Frontal cortex (tissue), 4 donors: ENCODE data around the gene TFEC. TPM values are rescaled to one million over a fixed set of nuclear protein-coding genes. Genes with fewer than 3 reads are reported as not detected.
"Not testable (repeated sequence)": the region's sequence is repeated elsewhere in the genome, so short reads cannot be mapped to it uniquely, and the experiment has no call there.

ENCODE experiments used
- DNase-seq, 2 donors: peaks; one replicate each; pipeline ENCODE4 v3.0.0; 2012; ENCODE audit warnings: low spot score in 2 of 2
- FAIRE-seq: peaks from 2 replicates; lab custom pipeline; 2012; peaks lifted over from hg19 to GRCh38; lab: Jason Lieb, UNC
- total RNA-seq: library from RNA; depleted of rRNA; stranded (reverse); fragments of >200 nt; gene quantifications from one replicate; pipeline ENCODE4 v1.2.3, GENCODE V29; 2014
- donor health status: control.
- donor health status: control.
- donor health status: control.

Gene TFEC
- total RNA-seq, 1 donor from 2014 or later, result 0.82 TPM

DNA sequence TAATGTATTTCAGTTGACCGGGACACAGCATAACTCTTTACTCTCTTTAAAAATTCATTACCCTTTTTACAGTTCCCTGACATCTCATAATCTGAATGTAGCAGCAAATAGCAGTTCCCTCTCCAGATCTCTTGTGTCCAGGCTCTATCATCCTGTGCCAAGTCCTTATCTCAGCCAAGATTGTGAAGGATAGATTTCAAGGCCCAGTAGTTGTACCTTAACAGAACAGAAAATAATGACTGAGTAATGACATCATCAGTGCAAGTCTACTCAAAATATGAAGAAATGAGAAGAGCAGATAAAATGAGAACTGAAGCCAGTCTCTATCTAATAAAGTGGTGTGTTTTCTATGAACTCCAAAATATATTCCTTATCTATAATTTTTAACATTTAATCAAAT is 92.6 kb downstream of the TFEC start:
- no peak for FAIRE-seq
- no peak for DNase-seq

DNA sequence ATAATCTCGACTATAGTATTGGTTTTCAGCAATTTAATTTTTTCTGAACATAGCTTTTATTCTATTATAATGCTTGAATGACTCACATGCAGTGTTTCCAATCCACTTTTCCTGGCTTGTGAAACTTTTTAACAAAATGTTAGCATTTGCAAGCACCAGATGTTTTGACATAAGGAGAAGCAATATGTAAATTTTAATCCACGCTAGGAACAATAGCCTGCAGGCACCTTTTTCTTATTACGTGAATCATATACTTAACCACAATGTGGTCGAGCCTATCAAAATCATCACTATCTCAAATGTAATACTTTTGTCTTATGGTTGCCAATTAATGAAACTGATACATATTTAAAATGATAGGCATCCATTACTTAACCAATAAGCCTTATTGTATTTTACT is 97.1 kb downstream of the TFEC start:
- DNase-seq, result no peak

GRCh38 chr7:115932880-115933279 is 97.7 kb downstream of the TFEC start:
- FAIRE-seq, result no peak
- DNase-seq, result no peak

More for the DNA sequence above, 97.1 kb downstream of the TFEC start:
- no peak for FAIRE-seq

DNA sequence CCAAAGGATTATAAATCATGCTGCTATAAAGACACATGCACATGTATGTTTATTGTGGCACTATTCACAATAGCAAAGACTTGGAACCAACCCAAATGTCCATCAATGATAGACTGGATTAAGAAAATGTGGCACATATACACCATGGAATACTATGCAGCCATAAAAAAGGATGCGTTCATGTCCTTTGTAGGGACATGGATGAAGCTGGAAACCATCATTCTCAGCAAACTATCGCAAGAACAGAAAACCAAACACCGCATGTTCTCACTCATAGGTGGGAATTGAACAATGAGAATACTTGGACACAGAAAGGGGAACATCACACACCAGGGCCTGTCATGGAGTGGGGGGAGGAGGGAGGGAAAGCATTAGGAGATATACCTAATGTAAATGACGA is 100.4 kb downstream of the TFEC start:
- FAIRE-seq, DNase-seq: not testable (repeated sequence)

GRCh38 chr7:115929736-115930135 is 100.8 kb downstream of the TFEC start:
- FAIRE-seq, result not testable (repeated sequence)

GRCh38 chr7:115924411-115924810 is 106.2 kb downstream of the TFEC start:
- DNase-seq (no peak), FAIRE-seq (no peak)

More at GRCh38 chr7:115929736-115930135, 100.8 kb downstream of the TFEC start:
- DNase-seq, result not testable (repeated sequence)

- FAIRE-seq, result no peak
- no peak for DNase-seq
Observed at GRCh38 chr7:115920367-115920766, 110.2 kb downstream of the TFEC start.

DNA sequence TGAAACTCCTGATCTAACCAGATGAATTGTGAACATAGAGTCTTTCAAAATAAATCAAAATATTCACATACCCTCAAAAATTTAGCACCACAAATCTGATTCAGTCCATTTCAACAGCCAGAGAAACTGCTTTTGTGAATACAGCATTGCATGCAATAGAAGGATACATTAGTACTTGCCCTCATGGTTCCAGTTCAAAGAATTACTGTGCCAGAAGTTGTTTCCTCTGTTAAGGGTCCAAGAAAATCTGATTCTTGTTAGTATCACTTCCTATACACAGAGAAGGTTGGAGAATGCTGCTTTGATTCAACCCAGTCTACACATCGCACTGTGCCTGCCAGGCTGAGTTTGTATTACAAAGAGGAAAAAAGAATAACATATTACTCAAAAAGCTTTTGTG is 115.6 kb downstream of the TFEC start:
- FAIRE-seq, result no peak

GRCh38 chr7:115911465-115911864 is 119.1 kb downstream of the TFEC start:
- no peak for DNase-seq
- FAIRE-seq, result no peak

More for the DNA sequence above, 115.6 kb downstream of the TFEC start:
- no peak for DNase-seq

GRCh38 chr7:115910541-115911164 is 119.9 kb downstream of the TFEC start:
- no peak for DNase-seq
- no peak for FAIRE-seq

- FAIRE-seq, result no peak
Observed at GRCh38 chr7:115906731-115907130, 123.8 kb downstream of the TFEC start.

DNA sequence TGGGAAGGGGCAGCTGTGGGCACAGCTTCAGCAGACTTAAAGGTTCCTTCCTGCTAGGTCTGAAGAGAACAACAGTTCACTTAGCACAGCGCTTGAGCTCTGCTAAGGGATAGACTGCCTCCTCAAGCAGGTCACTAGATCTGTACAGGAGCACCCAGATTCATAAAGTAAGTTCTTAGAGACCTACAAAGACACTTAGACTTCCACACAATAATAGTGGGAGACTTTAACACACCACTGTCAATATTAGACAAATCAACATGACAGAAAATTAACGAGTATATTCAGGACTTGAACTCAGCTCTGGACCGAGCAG is 140.9 kb downstream of the TFEC start:
- FAIRE-seq (no peak), DNase-seq (no peak)

More at GRCh38 chr7:115906731-115907130, 123.8 kb downstream of the TFEC start:
- DNase-seq, result no peak

DNA sequence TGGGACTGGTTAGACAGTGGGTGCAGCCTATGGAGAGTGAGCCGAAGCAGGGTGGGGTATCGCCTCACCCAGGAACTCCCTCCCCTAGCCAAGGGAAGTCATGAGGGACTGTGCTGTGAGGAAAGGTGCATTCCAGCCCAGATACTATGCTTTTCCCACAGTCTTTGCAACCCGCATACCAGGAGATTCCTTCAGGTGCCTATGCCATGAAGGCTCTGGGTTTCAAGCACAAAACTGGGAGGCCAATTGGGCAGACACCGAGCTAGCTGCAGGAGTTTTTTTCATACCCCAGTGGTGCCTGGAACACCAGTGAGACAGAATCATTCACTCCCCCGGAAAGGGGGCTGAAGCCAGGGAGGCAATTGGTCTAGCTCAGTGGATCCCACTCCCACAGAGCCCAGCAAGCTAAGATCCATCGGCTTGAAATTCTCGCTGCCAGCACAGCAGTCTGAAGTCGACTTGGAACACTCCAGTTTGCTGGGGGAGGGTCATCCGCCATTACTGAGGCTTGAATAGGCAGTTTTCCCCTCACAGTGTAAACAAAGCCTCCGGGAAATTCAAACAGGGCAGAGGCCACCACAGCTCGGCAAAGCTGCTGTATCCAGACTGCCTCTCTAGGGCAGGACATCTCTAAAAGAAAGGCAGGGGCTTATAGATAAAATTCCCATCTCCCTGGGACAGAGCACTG is 141.4 kb downstream of the TFEC start:
- DNase-seq (no peak), FAIRE-seq (no peak)

DNA sequence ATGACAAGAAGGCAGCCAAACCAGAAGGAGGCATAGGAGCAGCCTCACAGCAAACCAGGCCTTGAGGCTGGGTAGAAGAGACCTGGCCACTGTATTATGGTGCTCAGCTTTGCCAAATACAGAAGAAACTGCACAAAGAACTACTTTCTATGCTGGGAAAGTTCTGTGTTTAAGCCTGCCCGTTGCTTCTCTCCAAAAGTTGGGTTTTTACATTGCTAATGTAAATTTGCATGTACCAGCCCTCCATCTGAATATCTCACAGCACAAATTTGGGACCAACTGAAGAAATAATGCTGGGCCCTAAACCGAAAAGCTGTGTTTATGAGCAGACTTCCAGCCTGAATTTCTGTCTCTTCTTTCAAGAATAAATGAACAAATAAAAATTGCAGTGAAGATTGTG is 145.0 kb downstream of the TFEC start:
- no peak for FAIRE-seq
- DNase-seq, result no peak

Other genes with a start within 250 kb of the TFEC start
- gene TES, start 179.8 kb upstream of the TFEC start, total RNA-seq, result 15.9 TPM